ENCODE results near the gene VSIR.

DNA sequence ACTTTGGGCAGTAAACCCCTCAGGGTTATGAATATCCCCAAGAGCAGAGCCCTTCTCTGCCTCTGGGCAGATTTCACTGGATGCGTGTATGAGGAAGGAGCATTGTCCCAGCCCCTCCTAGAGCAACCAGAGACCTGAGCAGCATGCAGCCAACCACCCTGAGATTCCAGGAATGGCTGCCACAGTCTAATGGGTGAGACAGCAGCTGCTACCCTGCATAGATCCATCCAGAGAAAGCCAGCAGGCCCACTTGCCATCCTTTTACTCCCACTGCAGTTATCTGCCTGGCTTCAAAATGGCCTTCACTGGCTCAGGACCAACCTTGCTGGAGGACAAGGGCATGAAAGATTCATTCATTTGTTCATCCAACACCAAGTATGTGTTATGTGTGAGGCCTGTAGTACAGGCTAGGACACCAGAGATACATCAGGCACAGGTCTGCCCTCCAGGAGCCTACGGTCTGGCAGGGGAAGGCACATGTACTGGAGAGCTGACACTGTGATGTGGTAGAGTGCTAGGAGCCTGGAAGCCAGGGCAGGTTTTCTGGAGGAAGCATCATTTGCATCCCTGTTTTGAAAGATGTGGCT is 27.6 kb downstream of the VSIR start:
- TF ChIP-seq, protein P1, sequence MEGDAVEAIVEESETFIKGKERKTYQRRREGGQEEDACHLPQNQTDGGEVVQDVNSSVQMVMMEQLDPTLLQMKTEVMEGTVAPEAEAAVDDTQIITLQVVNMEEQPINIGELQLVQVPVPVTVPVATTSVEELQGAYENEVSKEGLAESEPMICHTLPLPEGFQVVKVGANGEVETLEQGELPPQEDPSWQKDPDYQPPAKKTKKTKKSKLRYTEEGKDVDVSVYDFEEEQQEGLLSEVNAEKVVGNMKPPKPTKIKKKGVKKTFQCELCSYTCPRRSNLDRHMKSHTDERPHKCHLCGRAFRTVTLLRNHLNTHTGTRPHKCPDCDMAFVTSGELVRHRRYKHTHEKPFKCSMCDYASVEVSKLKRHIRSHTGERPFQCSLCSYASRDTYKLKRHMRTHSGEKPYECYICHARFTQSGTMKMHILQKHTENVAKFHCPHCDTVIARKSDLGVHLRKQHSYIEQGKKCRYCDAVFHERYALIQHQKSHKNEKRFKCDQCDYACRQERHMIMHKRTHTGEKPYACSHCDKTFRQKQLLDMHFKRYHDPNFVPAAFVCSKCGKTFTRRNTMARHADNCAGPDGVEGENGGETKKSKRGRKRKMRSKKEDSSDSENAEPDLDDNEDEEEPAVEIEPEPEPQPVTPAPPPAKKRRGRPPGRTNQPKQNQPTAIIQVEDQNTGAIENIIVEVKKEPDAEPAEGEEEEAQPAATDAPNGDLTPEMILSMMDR (IDR thresholded peaks at IDR 0.05; ENCODE audit: low read depth, low read length): no peak
- TF ChIP-seq EZH2phosphoT487 (IDR thresholded peaks at IDR 0.05; ENCODE audit: low read depth): no peak
